HEK293 (cell line): ENCODE measurements around the gene CARMIL3.

Experiments used
- CTCF ChIA-PET: fragments of 350-600 bp; formaldehyde crosslinking; extraction: SDS; loops from one replicate; lab custom pipeline; 2021; ENCODE audit warnings: antibody characterized with exemption; lab: Yijun Ruan, JAX
- POLR2A ChIA-PET: fragments of 300-600 bp; formaldehyde crosslinking; extraction: SDS; loops from one replicate; lab custom pipeline; 2020; ENCODE audit warnings: antibody characterized with exemption, inconsistent platforms; lab: Yijun Ruan, JAX
- H3K27ac ChIP-seq: fragments of 200-500 bp; sonication (Bioruptor generic); 2 replicates; pipeline ENCODE4 v1.5.1; 2014; ENCODE audit warnings: low read depth, low read length, control low read depth, inconsistent platforms; ENCODE audit errors: extremely low read depth
- H3K36me3 ChIP-seq, 2 experiments: fragments of 200-500 bp in 1 of 2; sonication (Bioruptor generic) in 1 of 2; 1 replicate in 1 of 2; 2 replicates in 1 of 2; pipeline ENCODE4 v1.5.1; 2014 to 2017; ENCODE audit warnings: inconsistent platforms in 2 of 2, low read length in 2 of 2; ENCODE audit not compliant: control insufficient read depth in 2 of 2, insufficient read depth in 1 of 2
- H3K4me1 ChIP-seq: fragments of 200-500 bp; sonication (Bioruptor generic); 2 replicates; pipeline ENCODE4 v1.5.1; 2014; ENCODE audit warnings: mild to moderate bottlenecking, low read length, inconsistent platforms; ENCODE audit not compliant: control insufficient read depth, insufficient read depth
- H3K4me3 ChIP-seq: 2 replicates; pipeline ENCODE4 v1.5.1; 2011; ENCODE audit warnings: low read depth, mild to moderate bottlenecking, control low read depth, low read length, moderate library complexity
- H3K9me3 ChIP-seq: fragments of 200-500 bp; sonication (Bioruptor generic); 2 replicates; pipeline ENCODE4 v1.5.1; 2014; ENCODE audit warnings: low read depth, low read length, inconsistent platforms; ENCODE audit not compliant: control insufficient read depth, insufficient read depth
- EGR2 ChIP-seq: fragments of 450-650 bp; formaldehyde crosslinking; IDR thresholded peaks from 2 replicates; pipeline ENCODE4 v1.5.1; 2016; ENCODE audit warnings: low read depth, missing biosample characterization, missing genetic modification characterization
- GLIS1 ChIP-seq: fragments of 450-650 bp; formaldehyde crosslinking; IDR thresholded peaks from 2 replicates; pipeline ENCODE4 v1.5.1; 2016; ENCODE audit warnings: missing biosample characterization, missing genetic modification characterization
- HOXC10 ChIP-seq: sonication (generic); formaldehyde crosslinking; IDR thresholded peaks from 2 replicates; pipeline ENCODE4 v1.8.1; 2023; ENCODE audit warnings: mild to moderate bottlenecking, missing genetic modification reagents
- OSR2 ChIP-seq: fragments of 450-650 bp; formaldehyde crosslinking; IDR thresholded peaks from 2 replicates; pipeline ENCODE4 v1.5.1; 2016; ENCODE audit warnings: missing biosample characterization, missing genetic modification characterization
- SCRT1 ChIP-seq: fragments of 450-650 bp; formaldehyde crosslinking; IDR thresholded peaks from 2 replicates; pipeline ENCODE4 v1.5.1; 2016; ENCODE audit warnings: missing biosample characterization, missing genetic modification characterization, borderline replicate concordance
- ZFHX2 ChIP-seq: fragments of 450-650 bp; formaldehyde crosslinking; conservative IDR thresholded peaks from 2 replicates; pipeline ENCODE4 v1.5.1; 2016; ENCODE audit warnings: missing biosample characterization, missing genetic modification characterization
- ZNF112 ChIP-seq: fragments of 450-650 bp; formaldehyde crosslinking; IDR thresholded peaks from 2 replicates; pipeline ENCODE4 v1.5.0; 2017; ENCODE audit warnings: missing biosample characterization, missing genetic modification characterization
- ZNF114 ChIP-seq: fragments of 450-650 bp; formaldehyde crosslinking; IDR thresholded peaks from 2 replicates; pipeline ENCODE4 v1.5.0; 2017; ENCODE audit warnings: missing biosample characterization, missing genetic modification characterization
- ZNF19 ChIP-seq: fragments of 450-650 bp; formaldehyde crosslinking; IDR thresholded peaks from 2 replicates; pipeline ENCODE4; 2016; ENCODE audit warnings: missing biosample characterization, missing genetic modification characterization, low read depth
- ZNF202 ChIP-seq: fragments of 450-650 bp; formaldehyde crosslinking; IDR thresholded peaks from 2 replicates; pipeline ENCODE4 v1.5.1; 2016; ENCODE audit warnings: missing biosample characterization, missing genetic modification characterization, borderline replicate concordance
- ZNF394 ChIP-seq: fragments of 450-650 bp; formaldehyde crosslinking; IDR thresholded peaks from 2 replicates; pipeline ENCODE4 v1.5.1; 2016; ENCODE audit warnings: missing biosample characterization, missing genetic modification characterization, mild to moderate bottlenecking, moderate library complexity, borderline replicate concordance
- ZNF585B ChIP-seq: fragments of 450-650 bp; formaldehyde crosslinking; IDR thresholded peaks from 2 replicates; pipeline ENCODE4 v1.5.1; 2016; ENCODE audit warnings: missing biosample characterization, missing genetic modification characterization
- ZNF610 ChIP-seq: fragments of 450-650 bp; formaldehyde crosslinking; IDR thresholded peaks from 2 replicates; pipeline ENCODE4 v1.5.1; 2016; ENCODE audit warnings: missing biosample characterization, missing genetic modification characterization, borderline replicate concordance
- ZNF629 ChIP-seq: fragments of 450-650 bp; formaldehyde crosslinking; IDR thresholded peaks from 2 replicates; pipeline ENCODE4 v1.5.1; 2017; ENCODE audit warnings: missing biosample characterization, missing genetic modification characterization
- ZNF664 ChIP-seq: fragments of 450-650 bp; formaldehyde crosslinking; IDR thresholded peaks from 2 replicates; pipeline ENCODE4 v1.5.1; 2016; ENCODE audit warnings: missing biosample characterization, missing genetic modification characterization
- ZNF670 ChIP-seq: fragments of 450-650 bp; formaldehyde crosslinking; IDR thresholded peaks from 2 replicates; pipeline ENCODE4 v1.5.1; 2016; ENCODE audit warnings: missing biosample characterization, missing genetic modification characterization, low read depth
- TF ChIP-seq, protein P1 (sequence below): fragments of 450-650 bp; formaldehyde crosslinking; conservative IDR thresholded peaks from 2 replicates; pipeline ENCODE4 v1.5.1; 2016; ENCODE audit warnings: low read depth, missing biosample characterization, missing genetic modification characterization
- TF ChIP-seq, protein P2 (sequence below): fragments of 450-650 bp; formaldehyde crosslinking; IDR thresholded peaks from 2 replicates; pipeline ENCODE4 v1.5.1; 2016; ENCODE audit warnings: missing biosample characterization, missing genetic modification characterization
- TF ChIP-seq, protein P3 (sequence below): fragments of 450-650 bp; formaldehyde crosslinking; IDR thresholded peaks from 2 replicates; pipeline ENCODE4 v1.5.1; 2016; ENCODE audit warnings: missing biosample characterization, missing genetic modification characterization
- TF ChIP-seq, protein P4 (sequence below): fragments of 450-650 bp; formaldehyde crosslinking; IDR thresholded peaks from 2 replicates; pipeline ENCODE4 v1.5.1; 2016; ENCODE audit warnings: missing biosample characterization, missing genetic modification characterization

CARMIL3 gene

DNA sequence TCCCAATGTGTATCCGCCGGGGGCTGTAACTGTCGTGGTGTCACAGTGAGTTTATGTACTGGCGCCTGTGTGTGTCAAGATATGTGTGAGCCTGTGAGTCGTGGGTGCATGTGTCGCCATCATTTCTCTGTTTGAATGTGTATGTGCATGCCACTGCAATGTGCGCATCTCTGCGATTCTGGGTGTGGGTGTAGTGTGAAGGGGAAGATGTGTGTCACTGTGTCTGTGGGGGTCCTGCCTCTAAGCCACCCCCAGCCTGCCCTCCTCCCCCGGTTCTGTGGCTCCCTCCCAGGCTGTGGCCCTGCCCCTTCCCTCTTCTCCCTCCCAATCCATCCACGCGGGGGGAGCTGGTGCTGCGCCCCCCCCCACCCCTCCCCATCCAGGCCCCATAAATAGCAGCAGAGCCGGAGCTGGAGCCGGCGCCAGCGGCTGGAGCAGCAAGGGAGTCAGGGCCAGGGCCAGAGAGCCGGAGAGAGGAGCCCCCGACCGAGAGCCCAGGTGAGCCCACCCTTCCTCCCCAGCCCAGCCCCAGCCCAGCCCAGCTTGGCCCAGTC, 19.4 kb downstream of the CARMIL3 start, which contains the start of gene CPNE6:
Gene CPNE6, plus strand, starts transcription at position 419 of the 554 bp plus-strand sequence. CDS start 1,375 bp downstream, outside the sequence.
- TF ChIP-seq EGR2 (tag by site-specific recombination) (peak; percentile 75), ZNF610 (tag by site-specific recombination) (no peak), ZFHX2 (tag by site-specific recombination) (peak; percentile 82), GLIS1 (tag by site-specific recombination) (peak; percentile 11; the same call in 1 of the 2 replicates)
- TF ChIP-seq, all 188 proteins: peak for 3
- H3K4me1 ChIP-seq = no peaks in the 10 kb centered on the region
- POLR2A ChIA-PET = interaction anchor here (1.2 kb wide), 1 partner anchor 23 kb away, joined by 4 read pairs; the partner anchor contains the start of gene PCK2
- CTCF ChIA-PET = interaction anchor here (0.9 to 3.5 kb wide), 3 partner anchors 11 to 19 kb away, joined by 4 to 17 read pairs (median 17); no protein-coding TSS in a partner anchor
- no peaks in the 10 kb centered on the region for H3K36me3 ChIP-seq
- H3K4me3 ChIP-seq = no peak within 1 kb of the TSS
- H3K27ac ChIP-seq = no peak within 1 kb of the TSS
- H3K9me3 ChIP-seq = no peaks in the 10 kb centered on the region

DNA sequence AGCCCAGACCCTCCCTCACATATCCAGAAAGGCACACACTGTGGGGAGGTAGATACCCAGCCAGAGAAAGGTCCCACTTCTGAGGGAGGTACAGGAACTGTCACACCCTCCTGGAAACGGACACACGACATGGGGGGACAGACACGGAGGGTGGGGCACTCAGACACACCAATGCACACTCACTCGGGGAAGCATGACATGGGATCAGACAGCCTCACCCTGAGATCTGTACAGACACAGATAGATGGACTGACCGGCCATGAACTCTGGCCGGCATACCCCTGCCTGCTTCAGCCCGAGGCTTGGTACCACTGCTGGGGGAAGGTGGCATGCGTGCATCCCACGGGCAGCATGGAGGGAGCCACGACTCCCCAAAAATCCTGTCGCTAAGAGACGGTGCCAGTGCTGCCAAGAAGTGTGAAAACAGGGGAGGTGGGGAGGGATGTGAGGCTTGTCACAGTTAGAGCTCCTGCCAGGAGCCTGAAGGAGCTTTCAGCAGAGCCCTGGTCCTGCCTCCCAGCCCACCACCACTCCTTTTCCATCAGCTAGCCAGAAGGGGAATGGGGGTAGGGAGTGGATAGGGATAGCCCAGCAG, 20.1 kb downstream of the CARMIL3 start:
- no peak overlapping the region for H3K4me3 ChIP-seq
- CTCF ChIA-PET = interaction anchor here (0.9 to 2.5 kb wide), 2 partner anchors 11 to 18 kb away, joined by 4 to 17 read pairs; no protein-coding TSS in a partner anchor
- no peak for TF ChIP-seq ZNF19 (tag by site-specific recombination)
- TF ChIP-seq, protein P1, sequence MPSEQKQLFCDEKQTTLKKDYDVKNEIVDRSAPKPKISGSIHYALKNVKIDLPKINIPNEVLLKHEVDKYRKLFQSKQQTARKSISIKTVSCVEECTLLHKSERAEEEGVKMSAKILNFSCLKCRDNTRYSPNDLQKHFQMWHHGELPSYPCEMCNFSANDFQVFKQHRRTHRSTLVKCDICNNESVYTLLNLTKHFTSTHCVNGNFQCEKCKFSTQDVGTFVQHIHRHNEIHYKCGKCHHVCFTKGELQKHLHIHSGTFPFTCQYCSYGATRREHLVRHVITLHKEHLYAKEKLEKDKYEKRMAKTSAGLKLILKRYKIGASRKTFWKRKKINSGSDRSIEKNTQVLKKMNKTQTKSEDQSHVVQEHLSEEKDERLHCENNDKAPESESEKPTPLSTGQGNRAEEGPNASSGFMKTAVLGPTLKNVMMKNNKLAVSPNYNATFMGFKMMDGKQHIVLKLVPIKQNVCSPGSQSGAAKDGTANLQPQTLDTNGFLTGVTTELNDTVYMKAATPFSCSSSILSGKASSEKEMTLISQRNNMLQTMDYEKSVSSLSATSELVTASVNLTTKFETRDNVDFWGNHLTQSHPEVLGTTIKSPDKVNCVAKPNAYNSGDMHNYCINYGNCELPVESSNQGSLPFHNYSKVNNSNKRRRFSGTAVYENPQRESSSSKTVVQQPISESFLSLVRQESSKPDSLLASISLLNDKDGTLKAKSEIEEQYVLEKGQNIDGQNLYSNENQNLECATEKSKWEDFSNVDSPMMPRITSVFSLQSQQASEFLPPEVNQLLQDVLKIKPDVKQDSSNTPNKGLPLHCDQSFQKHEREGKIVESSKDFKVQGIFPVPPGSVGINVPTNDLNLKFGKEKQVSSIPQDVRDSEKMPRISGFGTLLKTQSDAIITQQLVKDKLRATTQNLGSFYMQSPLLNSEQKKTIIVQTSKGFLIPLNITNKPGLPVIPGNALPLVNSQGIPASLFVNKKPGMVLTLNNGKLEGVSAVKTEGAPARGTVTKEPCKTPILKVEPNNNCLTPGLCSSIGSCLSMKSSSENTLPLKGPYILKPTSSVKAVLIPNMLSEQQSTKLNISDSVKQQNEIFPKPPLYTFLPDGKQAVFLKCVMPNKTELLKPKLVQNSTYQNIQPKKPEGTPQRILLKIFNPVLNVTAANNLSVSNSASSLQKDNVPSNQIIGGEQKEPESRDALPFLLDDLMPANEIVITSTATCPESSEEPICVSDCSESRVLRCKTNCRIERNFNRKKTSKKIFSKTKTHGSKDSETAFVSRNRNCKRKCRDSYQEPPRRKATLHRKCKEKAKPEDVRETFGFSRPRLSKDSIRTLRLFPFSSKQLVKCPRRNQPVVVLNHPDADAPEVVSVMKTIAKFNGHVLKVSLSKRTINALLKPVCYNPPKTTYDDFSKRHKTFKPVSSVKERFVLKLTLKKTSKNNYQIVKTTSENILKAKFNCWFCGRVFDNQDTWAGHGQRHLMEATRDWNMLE (tag by site-specific recombination) = no peak
- no peak for TF ChIP-seq ZNF394 (tag by site-specific recombination)
- TF ChIP-seq ZNF664 (tag by site-specific recombination) = no peak
- no peak for TF ChIP-seq ZNF585B (tag by site-specific recombination)
- TF ChIP-seq ZNF629 = no peak
- TF ChIP-seq, protein P2, sequence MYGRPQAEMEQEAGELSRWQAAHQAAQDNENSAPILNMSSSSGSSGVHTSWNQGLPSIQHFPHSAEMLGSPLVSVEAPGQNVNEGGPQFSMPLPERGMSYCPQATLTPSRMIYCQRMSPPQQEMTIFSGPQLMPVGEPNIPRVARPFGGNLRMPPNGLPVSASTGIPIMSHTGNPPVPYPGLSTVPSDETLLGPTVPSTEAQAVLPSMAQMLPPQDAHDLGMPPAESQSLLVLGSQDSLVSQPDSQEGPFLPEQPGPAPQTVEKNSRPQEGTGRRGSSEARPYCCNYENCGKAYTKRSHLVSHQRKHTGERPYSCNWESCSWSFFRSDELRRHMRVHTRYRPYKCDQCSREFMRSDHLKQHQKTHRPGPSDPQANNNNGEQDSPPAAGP (tag by site-specific recombination) = no peak
- TF ChIP-seq ZNF202 = no peak
- TF ChIP-seq OSR2 = no peak
- no peak for TF ChIP-seq ZNF112
- TF ChIP-seq, protein P3, sequence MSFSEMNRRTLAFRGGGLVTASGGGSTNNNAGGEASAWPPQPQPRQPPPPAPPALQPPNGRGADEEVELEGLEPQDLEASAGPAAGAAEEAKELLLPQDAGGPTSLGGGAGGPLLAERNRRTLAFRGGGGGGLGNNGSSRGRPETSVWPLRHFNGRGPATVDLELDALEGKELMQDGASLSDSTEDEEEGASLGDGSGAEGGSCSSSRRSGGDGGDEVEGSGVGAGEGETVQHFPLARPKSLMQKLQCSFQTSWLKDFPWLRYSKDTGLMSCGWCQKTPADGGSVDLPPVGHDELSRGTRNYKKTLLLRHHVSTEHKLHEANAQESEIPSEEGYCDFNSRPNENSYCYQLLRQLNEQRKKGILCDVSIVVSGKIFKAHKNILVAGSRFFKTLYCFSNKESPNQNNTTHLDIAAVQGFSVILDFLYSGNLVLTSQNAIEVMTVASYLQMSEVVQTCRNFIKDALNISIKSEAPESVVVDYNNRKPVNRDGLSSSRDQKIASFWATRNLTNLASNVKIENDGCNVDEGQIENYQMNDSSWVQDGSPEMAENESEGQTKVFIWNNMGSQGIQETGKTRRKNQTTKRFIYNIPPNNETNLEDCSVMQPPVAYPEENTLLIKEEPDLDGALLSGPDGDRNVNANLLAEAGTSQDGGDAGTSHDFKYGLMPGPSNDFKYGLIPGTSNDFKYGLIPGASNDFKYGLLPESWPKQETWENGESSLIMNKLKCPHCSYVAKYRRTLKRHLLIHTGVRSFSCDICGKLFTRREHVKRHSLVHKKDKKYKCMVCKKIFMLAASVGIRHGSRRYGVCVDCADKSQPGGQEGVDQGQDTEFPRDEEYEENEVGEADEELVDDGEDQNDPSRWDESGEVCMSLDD (tag by site-specific recombination) = no peak
- no peak for TF ChIP-seq ZNF670
- TF ChIP-seq ZNF114 (tag by site-specific recombination) = no peak
- TF ChIP-seq, protein P4, sequence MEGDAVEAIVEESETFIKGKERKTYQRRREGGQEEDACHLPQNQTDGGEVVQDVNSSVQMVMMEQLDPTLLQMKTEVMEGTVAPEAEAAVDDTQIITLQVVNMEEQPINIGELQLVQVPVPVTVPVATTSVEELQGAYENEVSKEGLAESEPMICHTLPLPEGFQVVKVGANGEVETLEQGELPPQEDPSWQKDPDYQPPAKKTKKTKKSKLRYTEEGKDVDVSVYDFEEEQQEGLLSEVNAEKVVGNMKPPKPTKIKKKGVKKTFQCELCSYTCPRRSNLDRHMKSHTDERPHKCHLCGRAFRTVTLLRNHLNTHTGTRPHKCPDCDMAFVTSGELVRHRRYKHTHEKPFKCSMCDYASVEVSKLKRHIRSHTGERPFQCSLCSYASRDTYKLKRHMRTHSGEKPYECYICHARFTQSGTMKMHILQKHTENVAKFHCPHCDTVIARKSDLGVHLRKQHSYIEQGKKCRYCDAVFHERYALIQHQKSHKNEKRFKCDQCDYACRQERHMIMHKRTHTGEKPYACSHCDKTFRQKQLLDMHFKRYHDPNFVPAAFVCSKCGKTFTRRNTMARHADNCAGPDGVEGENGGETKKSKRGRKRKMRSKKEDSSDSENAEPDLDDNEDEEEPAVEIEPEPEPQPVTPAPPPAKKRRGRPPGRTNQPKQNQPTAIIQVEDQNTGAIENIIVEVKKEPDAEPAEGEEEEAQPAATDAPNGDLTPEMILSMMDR (tag by site-specific recombination) = no peak
- TF ChIP-seq HOXC10 (CRISPR knock-in tag) = no peak
- no peak for TF ChIP-seq SCRT1 (tag by site-specific recombination)
- POLR2A ChIA-PET = no interaction called here
- no peak overlapping the region for H3K27ac ChIP-seq
- H3K9me3 ChIP-seq = no peaks in the 10 kb centered on the region
- no peaks in the 10 kb centered on the region for H3K36me3 ChIP-seq
- H3K4me1 ChIP-seq = no peaks in the 10 kb centered on the region
